NCI-H1436 treated with DMSO at 0.1 percent for 48 hours (cell line): ENCODE measurements around the gene SLC26A8.
"Not testable (repeated sequence)": the region's sequence is repeated elsewhere in the genome, so short reads cannot be mapped to it uniquely, and the experiment has no call there.

Experiments used
- DNase-seq: peaks from one replicate; lab custom pipeline; 2025; lab: John Stamatoyannopoulos, UW

Gene SLC26A8

GRCh38 chr6:36050947-36051710, 26.7 kb upstream of the SLC26A8 start:
- DNase-seq, result no peak

DNA sequence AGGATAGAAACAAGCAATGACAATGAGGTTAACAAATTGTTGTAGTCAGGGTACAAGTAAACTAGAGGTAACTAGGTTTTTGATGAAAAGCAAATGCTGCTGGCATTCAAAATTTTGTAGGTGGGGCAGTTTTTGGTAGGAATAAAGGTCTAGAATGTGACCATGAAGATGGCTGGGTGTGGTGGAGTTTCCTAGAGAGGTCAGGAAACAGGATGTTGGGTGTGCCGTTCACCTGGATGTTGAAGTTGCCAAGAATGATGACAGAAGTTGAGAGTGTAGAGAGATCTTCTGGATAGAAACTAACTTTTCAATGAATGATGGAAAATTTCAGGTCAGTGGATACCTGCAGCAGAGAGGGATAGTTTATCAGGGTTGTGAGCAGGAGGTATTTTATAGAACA, 25.9 kb upstream of the SLC26A8 start:
- DNase-seq, result no peak

GRCh38 chr6:36049582-36049981, 25.1 kb upstream of the SLC26A8 start:
- DNase-seq, result no peak

- DNase-seq, result no peak
Measured at GRCh38 chr6:36042618-36043260, 18.3 kb upstream of the SLC26A8 start.

DNA sequence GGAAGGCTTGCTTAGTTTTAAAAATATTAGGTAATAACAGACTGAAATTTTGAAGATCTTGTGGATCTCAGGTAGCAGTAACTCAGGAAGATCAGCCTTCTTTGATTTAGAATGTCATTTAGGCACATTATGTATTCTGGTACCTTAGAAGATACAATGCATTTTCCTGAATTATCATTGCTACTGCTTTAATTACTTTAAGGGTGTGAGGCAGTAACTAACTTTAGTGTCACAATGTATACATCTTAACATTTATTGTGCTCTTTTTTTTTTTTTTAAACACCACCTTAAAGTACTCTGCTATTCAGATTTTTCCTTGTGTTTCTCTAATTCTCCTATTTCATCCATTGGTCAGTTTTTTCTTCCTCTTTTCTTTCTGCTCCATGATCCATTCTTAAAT, 16.5 kb upstream of the SLC26A8 start:
- no peak for DNase-seq

GRCh38 chr6:36039112-36039511, 14.7 kb upstream of the SLC26A8 start:
- no peak for DNase-seq

DNA sequence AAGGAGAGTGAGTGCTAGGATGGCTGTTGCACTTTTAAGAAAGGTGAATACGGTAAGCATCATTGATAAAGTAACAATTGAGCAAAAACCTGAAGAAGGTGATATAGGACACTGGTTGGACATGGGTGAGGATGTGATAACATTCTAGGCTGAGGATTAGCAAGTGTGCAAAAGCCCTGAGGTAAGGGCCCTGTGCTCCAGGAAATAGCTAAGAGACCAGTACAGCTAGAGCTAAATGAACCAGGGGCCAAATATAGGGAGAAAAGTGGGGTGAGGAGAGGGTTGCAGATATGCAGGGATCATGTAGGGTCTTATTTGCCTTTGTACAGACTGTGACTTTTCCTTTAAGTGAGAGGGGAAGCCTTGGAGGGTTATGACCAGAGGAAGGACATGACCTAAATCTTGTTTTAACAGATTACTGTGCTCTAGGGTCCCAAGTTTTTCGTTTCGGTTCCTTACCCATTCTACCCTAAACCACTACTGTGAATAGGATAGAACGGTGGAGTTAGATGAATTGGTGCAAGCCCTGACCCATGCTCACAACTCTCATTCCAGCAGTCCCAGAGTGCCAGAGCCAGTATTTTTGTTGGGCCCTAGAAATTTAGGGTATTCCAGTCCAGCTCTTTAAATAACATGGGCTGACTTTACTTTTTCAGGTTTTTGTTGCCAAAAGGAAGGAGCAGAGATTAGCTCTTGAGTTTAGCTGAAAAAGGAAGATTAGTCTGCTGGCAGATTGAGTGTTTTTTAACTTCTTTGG, 13.9 kb upstream of the SLC26A8 start:
- no peak for DNase-seq

GRCh38 chr6:36035225-36035624, 10.8 kb upstream of the SLC26A8 start:
- no peak for DNase-seq

GRCh38 chr6:36034441-36034840, 10.0 kb upstream of the SLC26A8 start:
- no peak for DNase-seq

- DNase-seq, result no peak
Measured at GRCh38 chr6:36033935-36034334, 9.5 kb upstream of the SLC26A8 start.

DNA sequence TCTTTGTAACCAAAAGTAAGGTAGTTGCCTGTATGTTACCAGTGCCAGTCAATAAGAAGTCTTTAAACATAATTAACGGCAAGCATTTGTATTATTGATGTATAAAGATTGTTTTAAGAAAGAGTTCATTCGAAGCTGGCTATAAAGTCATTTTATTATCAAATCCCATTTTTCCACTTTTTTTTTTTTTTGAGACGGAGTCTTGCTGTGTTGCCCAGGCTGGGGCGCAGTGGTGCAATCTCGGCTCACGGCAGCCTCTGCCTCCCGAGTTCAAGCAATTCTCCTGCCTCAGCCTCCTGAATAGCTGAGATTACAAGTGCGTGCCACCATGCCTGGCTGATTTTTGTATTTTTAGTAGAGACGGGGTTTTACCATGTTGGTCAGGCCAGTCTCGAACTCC, 8.7 kb upstream of the SLC26A8 start:
- DNase-seq, result not testable (repeated sequence)

GRCh38 chr6:36032261-36032660, 7.8 kb upstream of the SLC26A8 start:
- DNase-seq, result no peak

DNA sequence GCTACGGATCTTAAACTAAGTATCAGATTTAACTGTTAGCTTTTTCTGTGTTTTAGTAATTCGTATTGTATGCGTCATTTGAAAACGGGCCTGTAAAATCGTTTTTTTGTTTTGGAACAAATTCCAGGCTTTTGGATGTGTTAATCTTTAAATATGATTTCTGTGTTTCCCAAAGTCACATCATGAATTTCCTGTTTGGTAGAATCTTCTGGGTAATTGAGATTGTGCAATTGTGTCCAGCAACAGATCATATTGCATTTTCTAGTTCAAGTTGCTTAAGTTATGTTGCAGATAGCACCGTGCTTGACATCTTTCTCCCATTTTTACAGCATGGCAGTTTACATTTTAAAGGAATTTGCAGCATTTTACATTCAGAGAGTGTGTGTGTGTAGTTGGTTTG, 5.0 kb upstream of the SLC26A8 start:
- no peak for DNase-seq

DNA sequence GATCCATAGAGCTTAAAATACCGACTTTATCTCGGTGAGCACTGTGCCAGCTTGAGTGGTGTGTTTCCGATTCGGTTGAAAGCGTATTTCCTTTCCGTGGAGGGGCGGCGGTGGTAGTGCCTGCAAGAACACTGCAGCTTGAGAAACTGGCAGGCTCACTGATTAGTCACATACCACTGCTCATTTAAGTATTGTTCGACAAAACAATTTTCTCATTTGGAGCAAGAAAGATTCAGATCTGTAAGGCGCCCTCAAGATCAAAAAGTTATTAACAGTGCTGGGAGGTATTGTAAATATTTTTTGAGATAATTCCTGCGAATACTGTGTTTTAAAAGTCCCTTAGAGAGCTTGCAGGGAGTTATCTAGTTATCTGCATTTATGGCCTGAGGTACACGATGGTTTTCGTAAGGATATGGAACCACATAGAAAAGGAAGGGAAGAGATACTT, 4.5 kb upstream of the SLC26A8 start:
- no peak for DNase-seq

DNA sequence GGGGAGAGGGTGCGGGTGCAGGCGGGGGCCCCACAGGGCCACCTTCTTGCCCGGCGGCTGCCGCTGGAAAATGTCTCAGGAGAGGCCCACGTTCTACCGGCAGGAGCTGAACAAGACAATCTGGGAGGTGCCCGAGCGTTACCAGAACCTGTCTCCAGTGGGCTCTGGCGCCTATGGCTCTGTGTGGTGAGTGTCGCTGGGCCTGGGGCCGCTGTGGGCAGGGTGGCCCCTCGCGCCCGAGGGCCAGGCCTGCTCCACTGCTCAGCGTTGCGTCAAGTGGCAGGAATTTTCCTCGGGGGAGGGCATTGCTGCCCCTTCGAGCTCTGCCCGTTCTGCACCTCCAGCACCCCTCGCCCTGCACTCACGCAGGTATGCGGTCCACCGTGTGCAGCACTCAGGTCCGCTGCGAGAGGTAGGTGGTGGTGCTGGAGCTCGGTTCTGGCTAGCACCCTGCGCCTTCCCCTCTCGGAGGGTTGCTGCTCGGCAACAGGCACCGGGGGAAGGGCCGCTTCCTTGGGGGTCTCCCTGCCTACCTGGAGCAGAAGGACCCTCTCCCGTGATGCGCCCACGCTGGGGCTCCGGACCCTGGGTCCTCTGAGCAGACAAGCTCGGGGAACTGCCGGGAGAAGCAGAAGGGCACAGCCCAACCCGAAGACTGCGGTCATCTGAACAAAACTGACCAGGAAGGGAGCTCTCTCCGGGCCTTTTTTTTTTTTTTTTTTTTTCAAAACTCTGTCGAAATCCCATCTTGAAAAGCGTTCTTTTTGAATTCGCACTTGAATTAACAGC, 3.8 kb upstream of the SLC26A8 start:
- DNase-seq, result no peak

DNA sequence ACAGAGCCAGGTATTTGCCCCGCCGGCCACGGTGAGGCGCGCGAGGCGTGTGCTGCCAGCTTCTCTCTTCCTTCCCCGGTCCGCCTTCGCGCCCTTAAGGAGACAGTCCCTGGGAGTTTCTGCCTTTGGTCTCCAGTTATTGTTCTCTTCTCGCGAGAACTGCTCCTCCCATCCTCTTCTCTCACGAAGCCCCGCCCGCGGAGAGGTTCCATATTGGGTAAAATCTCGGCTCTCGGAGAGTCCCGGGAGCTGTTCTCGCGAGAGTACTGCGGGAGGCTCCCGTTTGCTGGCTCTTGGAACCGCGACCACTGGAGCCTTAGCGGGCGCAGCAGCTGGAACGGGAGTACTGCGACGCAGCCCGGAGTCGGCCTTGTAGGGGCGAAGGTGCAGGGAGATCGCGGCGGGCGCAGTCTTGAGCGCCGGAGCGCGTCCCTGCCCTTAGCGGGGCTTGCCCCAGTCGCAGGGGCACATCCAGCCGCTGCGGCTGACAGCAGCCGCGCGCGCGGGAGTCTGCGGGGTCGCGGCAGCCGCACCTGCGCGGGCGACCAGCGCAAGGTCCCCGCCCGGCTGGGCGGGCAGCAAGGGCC, 3.2 kb upstream of the SLC26A8 start, which contains the start of gene MAPK14:
Gene MAPK14, plus strand, starts transcription at position 308 of the 587 bp plus-strand sequence. CDS start 350 bp downstream, outside the sequence.
- peak; percentile 99 for DNase-seq

DNA sequence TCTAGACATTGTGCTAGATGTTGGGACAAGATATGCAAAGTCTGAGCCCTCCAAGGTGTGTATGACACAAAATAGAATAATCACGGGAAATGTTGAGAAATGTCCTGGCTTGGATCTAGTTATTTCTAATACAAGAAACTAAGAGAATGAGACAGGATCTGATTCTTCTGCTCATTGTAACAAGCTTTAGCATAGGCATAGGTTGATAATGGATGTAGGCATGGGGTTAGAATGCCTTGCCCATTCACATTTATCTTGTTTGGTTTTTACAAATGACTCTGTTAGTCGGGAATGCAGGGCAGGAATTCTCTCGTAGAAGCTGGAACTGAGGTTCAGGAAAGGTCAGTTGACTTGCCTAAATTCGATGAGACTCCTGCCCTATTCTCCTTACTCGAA, 1.5 kb upstream of the SLC26A8 start:
- no peak for DNase-seq

DNA sequence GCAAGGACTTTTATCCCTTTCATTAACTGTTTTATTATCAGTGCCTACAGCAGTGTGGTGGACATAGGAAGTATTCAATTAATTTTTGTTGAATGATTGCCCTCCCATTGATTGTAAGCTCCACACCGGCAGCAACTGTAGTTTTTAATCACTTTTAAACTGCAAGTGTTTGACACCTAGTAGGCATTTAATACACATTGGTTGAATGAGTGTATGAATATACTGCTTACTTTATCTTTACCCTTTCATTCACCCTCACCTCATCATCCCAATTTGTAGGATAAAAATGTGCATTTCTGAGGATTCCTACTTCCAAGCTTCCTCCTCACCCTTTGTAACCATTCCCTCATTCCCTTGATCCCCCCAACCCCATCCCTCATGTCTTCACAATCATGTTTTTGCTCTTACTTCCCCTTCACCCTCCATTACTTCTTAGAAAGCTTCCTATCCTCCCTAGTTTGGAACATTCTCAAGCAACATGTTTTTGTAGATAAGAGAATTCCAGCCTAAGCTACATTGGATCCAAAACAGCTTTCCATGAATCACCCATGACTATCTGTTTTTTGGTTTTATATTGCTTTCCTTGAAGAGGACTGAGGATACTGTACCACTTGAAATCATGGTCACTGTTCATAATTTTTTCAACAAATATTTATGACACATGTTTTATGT, 955 bp upstream of the SLC26A8 start:
- DNase-seq, result no peak

GRCh38 chr6:36020154-36020553, 4.3 kb downstream of the SLC26A8 start:
- DNase-seq, result no peak

DNA sequence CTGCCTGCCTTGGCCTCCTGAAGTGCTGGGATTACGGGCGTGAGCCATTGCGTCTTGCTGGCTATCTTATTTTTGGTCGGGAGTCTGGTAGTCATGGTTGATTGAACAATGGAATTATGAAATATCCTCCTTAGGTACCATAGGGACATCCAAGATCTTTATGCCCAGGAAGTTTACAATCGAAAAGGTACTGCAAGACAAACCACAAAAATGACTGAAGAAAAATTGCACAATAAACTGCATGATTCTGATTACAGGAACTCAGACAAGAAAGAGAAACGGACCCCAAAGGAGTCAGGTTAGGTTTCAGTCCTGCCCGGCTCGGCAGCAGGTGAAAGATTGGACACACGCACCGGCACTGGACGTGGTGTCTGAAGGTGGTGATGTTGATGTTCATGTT, 5.3 kb downstream of the SLC26A8 start:
- DNase-seq, result no peak

DNA sequence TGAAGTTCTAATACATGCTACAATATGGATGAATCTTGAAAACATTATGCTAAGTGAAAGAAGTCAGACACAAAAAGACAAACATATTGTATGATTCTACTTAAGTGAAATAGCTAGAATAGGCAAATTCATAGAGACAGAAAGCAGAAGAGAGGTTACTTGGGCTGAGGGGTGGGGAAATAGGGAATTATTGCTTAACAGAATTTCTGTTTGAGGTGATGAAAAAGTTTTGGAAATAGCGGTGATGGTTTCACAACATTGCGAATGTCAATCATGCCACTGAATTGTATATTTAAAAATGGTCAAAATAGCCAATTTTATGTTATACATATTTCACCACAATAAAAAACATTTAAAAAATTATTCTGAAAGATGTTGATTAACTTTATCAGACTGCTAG, 6.1 kb downstream of the SLC26A8 start:
- no peak for DNase-seq
